HEK293T (cell line): Measurements from ENCODE around the gene C3.
"Not testable (repeated sequence)": the region's sequence is repeated elsewhere in the genome, so short reads cannot be mapped to it uniquely, and the experiment has no call there.

Source experiments
- CTCF ChIA-PET: fragments of 350-600 bp; formaldehyde crosslinking; extraction: SDS; loops from one replicate; lab custom pipeline; 2021; ENCODE audit warnings: antibody characterized with exemption, inconsistent platforms; lab: Yijun Ruan, JAX
- POLR2A ChIA-PET: fragments of 350-600 bp; formaldehyde crosslinking; extraction: SDS; loops from one replicate; lab custom pipeline; 2020; ENCODE audit warnings: antibody characterized with exemption, inconsistent platforms; lab: Yijun Ruan, JAX
- DNase-seq: peaks from one replicate; pipeline ENCODE4 v3.0.0; 2012; ENCODE audit warnings: mixed read lengths; ENCODE audit errors: extremely low spot score
- ARNT ChIP-seq: fragments of 450-650 bp; IDR thresholded peaks from 2 replicates; pipeline ENCODE4 v1.6.1; 2017; ENCODE audit warnings: mild to moderate bottlenecking
- BHLHE40 ChIP-seq: fragments of 450-650 bp; IDR thresholded peaks from 2 replicates; pipeline ENCODE4 v1.6.1; 2016; ENCODE audit warnings: mild to moderate bottlenecking, moderate library complexity, borderline replicate concordance
- CTBP1 ChIP-seq: fragments of 450-650 bp; IDR thresholded peaks from 2 replicates; pipeline ENCODE4 v1.6.1; 2016; ENCODE audit warnings: borderline replicate concordance
- ELF4 ChIP-seq: fragments of 450-650 bp; IDR thresholded peaks from 2 replicates; pipeline ENCODE4 v1.6.1; 2017; ENCODE audit warnings: antibody characterized with exemption
- FOXA1 ChIP-seq: fragments of 450-650 bp; IDR thresholded peaks from 2 replicates; pipeline ENCODE4 v1.6.1; 2016; ENCODE audit warnings: mild to moderate bottlenecking
- FOXK2 ChIP-seq: fragments of 450-650 bp; IDR thresholded peaks from 2 replicates; pipeline ENCODE4 v1.6.1; 2016; ENCODE audit warnings: mild to moderate bottlenecking
- FOXM1 ChIP-seq: fragments of 450-650 bp; IDR thresholded peaks from 2 replicates; pipeline ENCODE4 v1.6.1; 2017; ENCODE audit warnings: mild to moderate bottlenecking, borderline replicate concordance
- HDGF ChIP-seq: fragments of 450-650 bp; IDR thresholded peaks from 2 replicates; pipeline ENCODE4 v1.6.1; 2017; ENCODE audit warnings: antibody characterized with exemption, borderline replicate concordance
- L3MBTL2 ChIP-seq: fragments of 450-650 bp; conservative IDR thresholded peaks from 2 replicates; pipeline ENCODE4 v1.6.1; 2016; ENCODE audit warnings: mild to moderate bottlenecking
- LEF1 ChIP-seq: fragments of 450-650 bp; IDR thresholded peaks from 2 replicates; pipeline ENCODE4 v1.6.1; 2017; ENCODE audit warnings: mild to moderate bottlenecking, borderline replicate concordance
- NFRKB ChIP-seq: fragments of 450-650 bp; IDR thresholded peaks from 2 replicates; pipeline ENCODE4 v1.6.1; 2016; ENCODE audit warnings: mild to moderate bottlenecking, moderate library complexity
- PKNOX1 ChIP-seq: fragments of 450-650 bp; IDR thresholded peaks from 2 replicates; pipeline ENCODE4 v1.6.1; 2016
- SP1 ChIP-seq: fragments of 450-650 bp; IDR thresholded peaks from 2 replicates; pipeline ENCODE4 v1.6.1; 2017
- SUZ12 ChIP-seq: fragments of 450-650 bp; IDR thresholded peaks from 2 replicates; pipeline ENCODE4 v1.6.1; 2016; ENCODE audit warnings: mild to moderate bottlenecking
- TARDBP ChIP-seq: fragments of 450-650 bp; IDR thresholded peaks from 2 replicates; pipeline ENCODE4 v1.6.1; 2016
- ZNF384 ChIP-seq: fragments of 450-650 bp; IDR thresholded peaks from 2 replicates; pipeline ENCODE4 v1.6.1; 2016

The C3 gene

DNA sequence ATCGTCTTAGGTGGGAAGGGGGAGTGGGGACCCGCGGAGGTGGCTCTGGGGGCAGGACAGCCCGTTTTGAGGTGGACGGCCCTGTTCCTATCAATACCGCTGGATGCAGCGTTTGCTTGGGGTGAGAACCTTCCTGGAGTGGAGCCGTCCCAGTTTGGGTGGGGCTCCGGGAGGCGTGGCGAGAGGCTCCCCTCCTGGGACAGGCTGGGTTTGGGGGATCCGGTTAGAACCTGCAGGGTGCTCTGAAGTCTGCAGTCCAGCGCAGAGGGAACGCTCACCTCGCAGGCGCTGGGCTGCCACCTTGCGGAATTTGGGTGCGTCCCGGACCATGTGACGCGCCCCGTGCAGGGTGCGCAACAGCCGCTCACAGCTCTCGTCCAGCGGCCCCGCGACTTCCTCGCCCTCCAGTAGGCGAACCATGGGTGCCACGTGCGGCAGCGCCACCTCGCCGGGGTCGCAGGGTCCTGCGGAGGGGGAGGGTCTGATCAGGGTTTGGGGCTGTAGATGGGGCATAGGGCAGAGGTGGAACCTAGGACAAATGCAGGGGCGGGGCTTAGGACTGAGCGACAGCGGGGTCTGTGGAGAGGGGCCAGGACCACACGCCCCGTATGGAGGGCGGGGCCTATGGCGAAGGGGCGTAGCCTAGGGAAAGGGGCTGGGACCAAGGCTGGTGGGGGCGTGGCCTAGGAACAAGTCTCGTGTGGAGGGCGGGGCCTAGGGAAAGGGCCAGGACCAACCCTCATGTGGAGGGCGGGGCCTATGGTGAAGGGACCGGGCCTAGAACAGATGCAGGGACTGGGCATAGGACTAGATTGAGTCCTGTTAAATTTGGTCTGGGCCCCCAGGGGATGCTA is 33.0 kb upstream of the C3 start:
- peak; percentile 75 for DNase-seq
- POLR2A ChIA-PET: no interaction called here
- TF ChIP-seq NFRKB (no peak), ELF4 (no peak), LEF1 (no peak), FOXM1 (no peak), CTBP1 (no peak), PKNOX1 (no peak), ZNF384 (no peak), SP1 (no peak), BHLHE40 (no peak), FOXK2 (no peak)
- CTCF ChIA-PET: no interaction called here

DNA sequence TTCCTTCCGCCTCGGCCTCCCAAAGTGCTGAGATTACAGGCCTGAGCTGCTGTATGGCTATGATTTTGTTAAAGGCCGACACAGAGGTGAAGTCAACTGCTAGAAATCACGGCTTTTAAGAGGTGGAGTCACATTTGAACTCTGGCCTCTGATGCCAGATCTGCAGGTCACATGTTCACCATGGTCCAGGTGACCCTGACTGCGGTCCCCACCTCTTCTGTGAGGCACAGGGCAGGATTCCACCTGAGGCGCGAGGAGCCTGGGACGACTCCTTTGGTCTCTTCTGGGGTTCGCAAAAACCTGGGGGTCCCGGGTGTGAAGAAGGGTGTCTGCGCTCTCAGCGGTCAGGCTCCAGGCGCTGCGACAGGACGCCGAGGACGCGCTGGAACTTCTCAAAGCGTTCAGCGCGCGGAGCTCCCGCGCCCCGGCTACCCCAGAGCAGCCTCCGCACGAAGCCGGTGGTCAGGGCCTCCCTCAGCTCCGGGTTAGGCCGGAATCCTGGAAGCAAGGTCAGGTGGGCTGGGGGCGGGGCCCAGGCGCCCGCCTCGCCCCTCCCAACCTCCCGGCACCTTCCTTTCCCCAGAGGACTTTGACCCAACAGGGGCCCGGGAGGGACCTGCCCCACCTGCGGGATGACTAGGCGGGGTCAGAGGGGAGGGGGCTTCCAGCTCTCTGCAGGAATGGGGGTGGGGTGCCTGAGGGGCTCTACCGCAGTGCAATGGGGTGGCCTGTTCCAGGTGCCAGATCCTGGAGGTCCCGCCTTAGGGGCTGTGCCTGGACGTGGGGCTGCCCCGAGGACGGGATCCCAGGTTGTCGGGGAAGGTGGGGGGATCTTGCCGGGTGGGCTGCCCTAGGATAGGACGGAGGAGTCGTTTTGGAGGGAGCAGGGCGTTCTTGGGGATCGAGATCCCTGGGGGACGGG is 32.1 kb upstream of the C3 start:
- no peak for DNase-seq
- no peak for TF ChIP-seq HDGF
- TF ChIP-seq PKNOX1: no peak
- TF ChIP-seq CTBP1: no peak
- TF ChIP-seq FOXM1: no peak
- TF ChIP-seq FOXA1: no peak
- no peak for TF ChIP-seq NFRKB
- no peak for TF ChIP-seq SP1
- no peak for TF ChIP-seq FOXK2
- no peak for TF ChIP-seq LEF1
- TF ChIP-seq ARNT: no peak
- no peak for TF ChIP-seq L3MBTL2
- TF ChIP-seq ZNF384: no peak
- TF ChIP-seq BHLHE40: no peak
- TF ChIP-seq ELF4: no peak
- no peak for TF ChIP-seq SUZ12
- TF ChIP-seq TARDBP: no peak
- ChIA-PET CTCF (no interaction called here), POLR2A (no interaction called here)

- ChIA-PET POLR2A (no interaction called here), CTCF (no interaction called here)
- no peak for TF ChIP-seq ARNT
- TF ChIP-seq ZNF384: no peak
- no peak for TF ChIP-seq NFRKB
- no peak for TF ChIP-seq FOXK2
- TF ChIP-seq FOXM1: no peak
- TF ChIP-seq L3MBTL2: no peak
- no peak for TF ChIP-seq ELF4
- no peak for TF ChIP-seq LEF1
- TF ChIP-seq CTBP1: no peak
- no peak for DNase-seq
These were observed 30.7 kb upstream of the C3 start for GRCh38 chr19:6751189-6751588.

- ChIA-PET CTCF (no interaction called here), POLR2A (no interaction called here)
- DNase-seq: no peak
- TF ChIP-seq ZNF384 (no peak), HDGF (no peak), NFRKB (no peak), ELF4 (no peak), FOXM1 (no peak), SUZ12 (no peak), BHLHE40 (no peak), TARDBP (no peak), LEF1 (no peak), FOXK2 (no peak), FOXA1 (no peak), CTBP1 (no peak)
These were observed 29.6 kb upstream of the C3 start for GRCh38 chr19:6750062-6750461.

GRCh38 chr19:6748543-6748942 is 28.1 kb upstream of the C3 start:
- DNase-seq, POLR2A ChIA-PET, CTCF ChIA-PET: not testable (repeated sequence)

DNA sequence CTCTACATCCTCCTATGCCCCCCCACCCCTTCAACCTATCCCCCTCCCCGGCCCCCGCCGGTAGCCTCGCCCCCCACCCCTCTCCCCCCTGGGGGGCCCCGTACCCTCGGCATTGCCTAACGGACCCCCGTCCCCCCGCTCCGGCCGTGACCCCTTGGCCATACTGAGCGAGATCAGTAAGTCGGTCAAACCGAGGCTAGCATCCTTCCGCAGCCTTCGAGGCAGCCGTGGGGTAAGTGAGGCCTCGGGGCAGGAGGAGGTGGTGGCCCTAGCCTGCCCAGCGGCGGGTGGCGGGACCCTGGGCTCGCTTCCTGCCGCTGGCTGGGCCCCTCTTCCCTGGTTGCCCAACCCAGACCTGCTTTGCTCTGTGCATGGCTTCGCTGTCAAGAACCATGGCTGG is 25.5 kb upstream of the C3 start:
- CTCF ChIA-PET: no interaction called here
- no peak for TF ChIP-seq ELF4
- no peak for TF ChIP-seq ARNT
- TF ChIP-seq ZNF384: no peak
- no peak for TF ChIP-seq LEF1
- TF ChIP-seq PKNOX1: no peak
- no peak for TF ChIP-seq BHLHE40
- no peak for TF ChIP-seq CTBP1
- TF ChIP-seq SP1: no peak
- no peak for TF ChIP-seq L3MBTL2
- POLR2A ChIA-PET: no interaction called here
- DNase-seq: no peak
